Measurements from ENCODE around the gene ZBTB20. TPM values are rescaled to one million over a fixed set of nuclear protein-coding genes. Genes with fewer than 3 reads are reported as not detected.

Gene ZBTB20
- total RNA-seq, 2 experiments from 2014 or later, result 5.1 to 5.3 TPM

- Mint-ChIP-seq H3K4me1 (ENCODE audit: low read depth) (no peaks in the 10 kb centered on the region), H3K27me3 (no peaks in the 10 kb centered on the region), H3K36me3 (ENCODE audit: low read depth) (no peaks in the 10 kb centered on the region), H3K27ac (no peak overlapping the region), H3K9me3 (peaks cover 3% of the 10 kb centered on the region), H3K4me3 (no peak overlapping the region)
- DNase-seq (no peak), ATAC-seq (no peak)
- TF ChIP-seq, protein P1, sequence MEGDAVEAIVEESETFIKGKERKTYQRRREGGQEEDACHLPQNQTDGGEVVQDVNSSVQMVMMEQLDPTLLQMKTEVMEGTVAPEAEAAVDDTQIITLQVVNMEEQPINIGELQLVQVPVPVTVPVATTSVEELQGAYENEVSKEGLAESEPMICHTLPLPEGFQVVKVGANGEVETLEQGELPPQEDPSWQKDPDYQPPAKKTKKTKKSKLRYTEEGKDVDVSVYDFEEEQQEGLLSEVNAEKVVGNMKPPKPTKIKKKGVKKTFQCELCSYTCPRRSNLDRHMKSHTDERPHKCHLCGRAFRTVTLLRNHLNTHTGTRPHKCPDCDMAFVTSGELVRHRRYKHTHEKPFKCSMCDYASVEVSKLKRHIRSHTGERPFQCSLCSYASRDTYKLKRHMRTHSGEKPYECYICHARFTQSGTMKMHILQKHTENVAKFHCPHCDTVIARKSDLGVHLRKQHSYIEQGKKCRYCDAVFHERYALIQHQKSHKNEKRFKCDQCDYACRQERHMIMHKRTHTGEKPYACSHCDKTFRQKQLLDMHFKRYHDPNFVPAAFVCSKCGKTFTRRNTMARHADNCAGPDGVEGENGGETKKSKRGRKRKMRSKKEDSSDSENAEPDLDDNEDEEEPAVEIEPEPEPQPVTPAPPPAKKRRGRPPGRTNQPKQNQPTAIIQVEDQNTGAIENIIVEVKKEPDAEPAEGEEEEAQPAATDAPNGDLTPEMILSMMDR (IDR thresholded peaks at IDR 0.05), result no peak
- intact Hi-C loops (cut with micrococcal nuclease), result no loop called here
- ChIA-PET CTCF (interaction anchor here (1.0 to 1.5 kb wide), 2 partner anchors 227 to 377 kb away, joined by 3 read pairs; no protein-coding TSS in a partner anchor), POLR2A (no interaction called here)
Observed at GRCh38 chr3:114609973-114610630, 537.0 kb downstream of the ZBTB20 start.

DNA sequence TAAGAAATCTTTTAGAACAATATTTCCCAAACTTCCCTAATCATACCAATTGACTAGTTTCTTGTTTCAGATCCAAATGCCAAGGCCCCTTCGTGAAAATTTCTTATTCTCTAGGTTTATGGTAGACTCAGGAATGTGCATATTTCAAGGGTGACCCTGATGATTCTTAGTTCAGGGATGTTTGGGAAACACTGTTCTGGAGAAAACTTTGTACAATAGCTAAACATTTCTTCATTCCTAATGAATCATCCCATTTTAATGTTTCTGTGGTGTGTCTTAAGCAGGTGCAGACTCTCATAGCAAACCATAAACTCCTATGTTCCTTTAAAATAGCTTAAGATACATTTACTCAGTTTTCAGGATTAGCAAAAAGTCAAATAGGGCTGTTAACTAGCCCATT lies 538.8 kb downstream of the ZBTB20 start:
- intact Hi-C loops (cut with micrococcal nuclease), result no loop called here
- peaks cover 3% of the 10 kb centered on the region for H3K9me3 Mint-ChIP-seq
- no peaks in the 10 kb centered on the region for H3K36me3 Mint-ChIP-seq (ENCODE audit: low read depth)
- no peak for DNase-seq
- H3K27ac Mint-ChIP-seq, result no peak overlapping the region
- no peak for ATAC-seq
- TF ChIP-seq, protein P1 (IDR thresholded peaks at IDR 0.05), result no peak
- H3K4me1 Mint-ChIP-seq (ENCODE audit: low read depth), result no peaks in the 10 kb centered on the region
- ChIA-PET CTCF (no interaction called here), POLR2A (no interaction called here)
- no peak overlapping the region for H3K4me3 Mint-ChIP-seq
- no peaks in the 10 kb centered on the region for H3K27me3 Mint-ChIP-seq

- ChIA-PET CTCF (interaction anchor here (1.1 kb wide), 1 partner anchor 35 kb away, joined by 3 read pairs; no protein-coding TSS in a partner anchor), POLR2A (interaction anchor here (0.6 kb wide), 1 partner anchor 172 kb away, joined by 3 read pairs; no protein-coding TSS in a partner anchor)
- no peak overlapping the region for H3K27ac Mint-ChIP-seq
- ATAC-seq, result no peak
- no peak for DNase-seq
- H3K27me3 Mint-ChIP-seq, result no peaks in the 10 kb centered on the region
- H3K9me3 Mint-ChIP-seq, result no peaks in the 10 kb centered on the region
- TF ChIP-seq, protein P1 (IDR thresholded peaks at IDR 0.05), result no peak
- no peaks in the 10 kb centered on the region for H3K4me1 Mint-ChIP-seq (ENCODE audit: low read depth)
- intact Hi-C loops (cut with micrococcal nuclease), result no loop called here
- H3K4me3 Mint-ChIP-seq, result no peak overlapping the region
- H3K36me3 Mint-ChIP-seq (ENCODE audit: low read depth), result no peaks in the 10 kb centered on the region
Observed at GRCh38 chr3:114606336-114606735, 540.8 kb downstream of the ZBTB20 start.

GRCh38 chr3:114600571-114600970 lies 546.5 kb downstream of the ZBTB20 start:
- TF ChIP-seq, protein P1 (IDR thresholded peaks at IDR 0.05), result no peak
- POLR2A ChIA-PET, result no interaction called here
- Mint-ChIP-seq H3K27ac (no peak overlapping the region), H3K27me3 (no peaks in the 10 kb centered on the region), H3K4me1 (ENCODE audit: low read depth) (no peaks in the 10 kb centered on the region), H3K9me3 (no peaks in the 10 kb centered on the region), H3K36me3 (ENCODE audit: low read depth) (no peaks in the 10 kb centered on the region), H3K4me3 (no peak overlapping the region)
- intact Hi-C loops (cut with micrococcal nuclease), result no loop called here
- ATAC-seq, result no peak
- no peak for DNase-seq
- CTCF ChIA-PET, result no interaction called here

DNA sequence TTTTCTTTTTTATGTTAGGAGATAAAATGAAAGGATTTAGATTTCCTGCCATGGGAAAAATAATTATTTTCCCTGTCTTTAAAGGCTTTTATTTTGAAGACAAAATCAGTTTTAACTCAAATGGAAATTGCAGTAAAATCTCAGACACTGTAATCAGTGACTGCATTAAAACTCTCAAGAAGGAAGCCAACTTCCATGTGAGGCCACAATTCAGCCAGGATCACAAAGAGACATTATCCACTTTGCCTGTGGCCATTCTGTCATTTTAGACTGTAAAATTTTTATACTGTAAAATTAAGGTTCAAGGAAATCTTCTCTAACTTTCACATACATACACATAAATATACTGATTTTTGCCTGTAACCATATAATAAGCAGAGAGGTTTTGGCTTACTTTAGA lies 549.2 kb downstream of the ZBTB20 start:
- no peak overlapping the region for H3K4me3 Mint-ChIP-seq

More for the DNA sequence above, 549.2 kb downstream of the ZBTB20 start:
- DNase-seq (no peak), ATAC-seq (no peak)
- TF ChIP-seq, protein P1 (IDR thresholded peaks at IDR 0.05), result no peak
- Mint-ChIP-seq H3K36me3 (ENCODE audit: low read depth) (peaks cover 2% of the 10 kb centered on the region), H3K9me3 (no peaks in the 10 kb centered on the region), H3K4me1 (ENCODE audit: low read depth) (no peaks in the 10 kb centered on the region), H3K27ac (no peak overlapping the region), H3K27me3 (no peaks in the 10 kb centered on the region)
- intact Hi-C loops (cut with micrococcal nuclease), result no loop called here
- ChIA-PET CTCF (no interaction called here), POLR2A (no interaction called here)

Measured in activated CD8-positive, alpha-beta T cell treated with anti-CD3 and anti-CD28 coated beads for 36 hours (primary cell).